ENCODE data around the gene DNM3.

Gene DNM3

GRCh38 chr1:172148707-172149106, 307.4 kb downstream of the DNM3 start:
- TF ChIP-seq CTCF (IDR thresholded peaks at IDR 0.05; ENCODE audit: low read depth, low read length) = no peak
- DNase-seq (ENCODE audit: extremely low read depth, low read depth) = no peak

DNA sequence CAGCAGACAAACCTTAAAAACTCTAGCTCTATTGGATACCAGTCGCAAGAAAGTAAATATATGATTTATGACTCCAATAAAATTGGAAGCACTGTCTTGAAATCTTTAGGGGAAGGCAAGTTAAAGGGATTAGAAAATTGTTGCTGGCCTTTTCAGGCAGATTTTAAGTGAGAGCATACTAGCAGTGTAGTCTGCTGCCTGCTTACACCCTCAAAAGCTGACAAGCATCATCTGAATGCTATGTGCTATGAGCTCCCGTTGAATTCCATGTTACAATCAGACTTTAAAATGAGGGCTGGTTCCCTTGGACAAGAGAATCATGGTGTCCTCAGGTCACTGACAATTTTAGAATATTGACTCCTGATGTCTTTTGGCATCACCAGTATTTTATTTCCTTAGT, 308.0 kb downstream of the DNM3 start:
- DNase-seq (ENCODE audit: extremely low read depth, low read depth) = no peak
- TF ChIP-seq CTCF (IDR thresholded peaks at IDR 0.05; ENCODE audit: low read depth, low read length) = no peak

GRCh38 chr1:172154551-172154950, 313.3 kb downstream of the DNM3 start:
- DNase-seq (ENCODE audit: extremely low read depth, low read depth) = no peak
- TF ChIP-seq CTCF (IDR thresholded peaks at IDR 0.05; ENCODE audit: low read depth, low read length) = no peak

DNA sequence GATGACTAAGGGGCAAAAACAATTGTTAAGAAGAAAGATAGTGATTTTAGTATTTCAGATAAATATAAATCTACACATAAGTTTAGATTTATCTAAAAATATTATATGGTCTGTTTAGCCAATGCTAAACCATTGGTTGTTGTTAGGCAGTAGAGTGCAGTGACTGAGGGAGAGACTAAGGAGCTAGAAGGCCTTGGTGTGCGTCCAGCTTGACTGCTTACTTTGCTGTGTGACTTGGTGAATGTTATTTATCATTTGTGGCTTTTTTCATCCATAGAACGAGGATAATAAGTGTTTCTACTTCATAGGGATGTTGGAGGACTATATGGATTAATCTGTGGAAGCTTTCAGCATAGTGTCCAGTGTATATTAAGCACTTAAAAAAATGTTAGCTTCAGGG, 314.5 kb downstream of the DNM3 start:
- no peak for DNase-seq (ENCODE audit: extremely low read depth, low read depth)
- TF ChIP-seq CTCF (IDR thresholded peaks at IDR 0.05; ENCODE audit: low read depth, low read length) = no peak

- TF ChIP-seq CTCF (IDR thresholded peaks at IDR 0.05; ENCODE audit: low read depth, low read length) = no peak
- no peak for DNase-seq (ENCODE audit: extremely low read depth, low read depth)
Observed at GRCh38 chr1:172162236-172162635, 320.9 kb downstream of the DNM3 start.

DNA sequence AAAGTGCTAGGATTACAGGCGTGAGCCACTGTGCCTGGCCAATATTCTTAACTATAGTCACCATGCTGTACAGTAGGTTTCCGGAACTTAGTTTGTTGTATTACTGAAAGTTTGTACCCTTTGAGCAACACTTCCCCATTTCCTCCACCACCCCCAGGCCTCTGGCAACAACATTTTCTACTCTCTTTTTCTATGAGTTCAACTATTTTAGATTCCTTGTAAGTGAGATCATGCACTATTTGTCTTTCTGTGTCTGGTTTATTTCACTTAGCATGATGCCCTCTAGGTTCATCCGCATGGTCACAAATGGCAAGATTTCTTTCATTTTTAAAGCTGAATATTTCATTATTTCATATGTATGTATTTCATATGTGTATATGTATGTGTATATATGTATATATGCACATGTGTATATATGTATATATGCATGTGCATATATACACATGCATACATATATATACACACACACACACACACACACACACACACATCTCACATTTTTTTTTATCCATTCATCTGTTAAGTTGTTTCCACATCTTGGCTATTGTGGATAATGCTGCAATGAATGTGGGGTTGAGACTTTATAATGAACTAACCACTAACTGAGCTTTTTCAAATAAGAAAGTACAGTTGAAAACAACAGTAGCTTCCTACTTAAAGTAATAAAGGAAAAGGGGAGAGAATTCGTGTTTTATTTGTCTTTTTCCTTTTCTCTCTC, 322.4 kb downstream of the DNM3 start:
- no peak for TF ChIP-seq CTCF (IDR thresholded peaks at IDR 0.05; ENCODE audit: low read depth, low read length)
- DNase-seq (ENCODE audit: extremely low read depth, low read depth) = no peak

- TF ChIP-seq CTCF (IDR thresholded peaks at IDR 0.05; ENCODE audit: low read depth, low read length) = no peak
- no peak for DNase-seq (ENCODE audit: extremely low read depth, low read depth)
Observed at GRCh38 chr1:172165403-172165802, 324.1 kb downstream of the DNM3 start.

Measured in AG09319 (cell line).